WI38 (cell line): ENCODE data around the gene EDC3.

ENCODE experiments used
- H3K4me3 ChIP-seq: 2 replicates; pipeline ENCODE4 v1.5.1; 2011; ENCODE audit warnings: low read depth, mild to moderate bottlenecking, control low read depth, low read length
- CTCF ChIP-seq: IDR thresholded peaks from 2 replicates; pipeline ENCODE4 v1.5.1; 2012; ENCODE audit warnings: low read depth, mild to moderate bottlenecking, control low read depth, low read length

Gene EDC3

GRCh38 chr15:74594455-74594854 is 101.4 kb downstream of the EDC3 start:
- TF ChIP-seq CTCF = no peak
- no peak overlapping the region for H3K4me3 ChIP-seq

GRCh38 chr15:74593122-74593521 is 102.7 kb downstream of the EDC3 start:
- TF ChIP-seq CTCF = no peak
- no peak overlapping the region for H3K4me3 ChIP-seq

- no peak overlapping the region for H3K4me3 ChIP-seq
- no peak for TF ChIP-seq CTCF
These were observed 103.6 kb downstream of the EDC3 start for GRCh38 chr15:74592222-74592621.

- no peak for TF ChIP-seq CTCF
These were observed 106.0 kb downstream of the EDC3 start for GRCh38 chr15:74589826-74590225.

GRCh38 chr15:74585857-74586256 is 110.0 kb downstream of the EDC3 start:
- no peak for TF ChIP-seq CTCF
- H3K4me3 ChIP-seq = no peak overlapping the region

More at GRCh38 chr15:74589826-74590225, 106.0 kb downstream of the EDC3 start:
- H3K4me3 ChIP-seq = no peak overlapping the region

- TF ChIP-seq CTCF = no peak
- H3K4me3 ChIP-seq = no peak overlapping the region
These were observed 110.6 kb downstream of the EDC3 start for GRCh38 chr15:74585191-74585590.

- H3K4me3 ChIP-seq = no peak overlapping the region
- no peak for TF ChIP-seq CTCF
These were observed 111.0 kb downstream of the EDC3 start for GRCh38 chr15:74584779-74585178.
